HepG2 (cell line): ENCODE results near the gene NEDD8. TPM values are rescaled to one million over a fixed set of nuclear protein-coding genes. Genes with fewer than 3 reads are reported as not detected.

Experiments
- ATAD3A ChIP-seq: sonication (generic); formaldehyde crosslinking; IDR thresholded peaks from 2 replicates; pipeline ENCODE4 v1.4.0; 2020; ENCODE audit warnings: missing genetic modification reagents
- CCDC6 ChIP-seq: sonication (generic); formaldehyde crosslinking; IDR thresholded peaks from 2 replicates; pipeline ENCODE4 v1.8.1; 2022; ENCODE audit warnings: mild to moderate bottlenecking, missing genetic modification reagents, moderate library complexity
- HINFP ChIP-seq: sonication (generic); formaldehyde crosslinking; IDR thresholded peaks from 2 replicates; pipeline ENCODE4 v1.4.0; 2020; ENCODE audit warnings: low read depth, mild to moderate bottlenecking, missing genetic modification reagents
- KLF12 ChIP-seq: sonication (generic); formaldehyde crosslinking; IDR thresholded peaks from 2 replicates; pipeline ENCODE4 v1.4.0; 2020; ENCODE audit warnings: missing genetic modification reagents, borderline replicate concordance
- MAFK ChIP-seq, 2 experiments: IDR thresholded peaks in 1 of 2; conservative IDR thresholded peaks in 1 of 2; 2 replicates each; pipeline ENCODE4 v1.6.1; 2011; ENCODE audit warnings: improper control_type of control experiment in 2 of 2, low read length in 2 of 2
- RNF219 ChIP-seq: sonication (generic); formaldehyde crosslinking; IDR thresholded peaks from 2 replicates; pipeline ENCODE4 v1.5.0; 2020; ENCODE audit warnings: mild to moderate bottlenecking, missing genetic modification reagents
- UBTF ChIP-seq: sonication (generic); formaldehyde crosslinking; IDR thresholded peaks from 2 replicates; pipeline ENCODE4 v1.4.0; 2020; ENCODE audit warnings: mild to moderate bottlenecking, missing genetic modification reagents
- YEATS4 ChIP-seq: sonication (generic); formaldehyde crosslinking; IDR thresholded peaks from 2 replicates; pipeline ENCODE4 v1.4.0; 2020; ENCODE audit warnings: missing genetic modification reagents, borderline replicate concordance
- ZGPAT ChIP-seq: IDR thresholded peaks from 2 replicates; pipeline ENCODE4 v1.6.1; 2016; ENCODE audit warnings: mild to moderate bottlenecking
- ZNF142 ChIP-seq: sonication (generic); formaldehyde crosslinking; IDR thresholded peaks from 2 replicates; pipeline ENCODE4 v1.4.0; 2020; ENCODE audit warnings: missing genetic modification reagents
- ZNF432 ChIP-seq: sonication (generic); formaldehyde crosslinking; IDR thresholded peaks from 2 replicates; pipeline ENCODE4 v1.5.0; 2020; ENCODE audit warnings: missing genetic modification reagents, mild to moderate bottlenecking, borderline replicate concordance
- ZNF484 ChIP-seq: sonication (generic); formaldehyde crosslinking; IDR thresholded peaks from 2 replicates; pipeline ENCODE4 v1.5.1; 2020; ENCODE audit warnings: mild to moderate bottlenecking, low read depth, missing genetic modification reagents, borderline replicate concordance
- ZNF768 ChIP-seq: sonication (generic); formaldehyde crosslinking; IDR thresholded peaks from 2 replicates; pipeline ENCODE4 v1.4.0; 2020; ENCODE audit warnings: missing genetic modification reagents
- polyA plus RNA-seq, 8 experiments: library from polyadenylated mRNA; depleted of rRNA in 3 of 8; stranded (reverse) in 7 of 8; unstranded in 1 of 8; fragments of >200 nt; fragmentation: Illumina TruSeq in 4 of 8; extraction: Trizol in 4 of 8; gene quantifications; 2 replicates each; pipeline versions ENCODE4 v1.2.1 to v1.2.3, GENCODE V29; 2011 to 2016; ENCODE audit warnings: low read depth in 4 of 8, missing spikeins in 1 of 8, mixed read lengths in 1 of 8; ENCODE audit not compliant: insufficient read depth in 1 of 8
- total RNA-seq, 5 experiments: library from RNA; depleted of rRNA; stranded (reverse); fragments of >200 nt; fragmentation: Illumina TruSeq; extraction: Trizol; gene quantifications; 2 replicates each; pipeline ENCODE4 v1.2.3, GENCODE V29; 2016; ENCODE audit warnings: low read depth in 1 of 5

The NEDD8 gene
- total and polyA plus RNA-seq, 2 of the 13 experiments (the other 11 are each of a cell fraction or from before 2014, with no cell fraction given) = 535 to 713 TPM

- TF ChIP-seq ZGPAT = peak; percentile 43; the same call in 1 of the 2 replicates
- TF ChIP-seq MAFK (conservative IDR thresholded peaks at IDR 0.05 in 1 of 2, IDR thresholded peaks at IDR 0.05 in 1 of 2; ENCODE audit: low read length in 2 of 2) = no peak
- no peak for TF ChIP-seq RNF219 (CRISPR knock-in tag)
- peak; percentile 31; the same call in 1 of the 2 replicates for TF ChIP-seq ZNF142 (CRISPR knock-in tag)
- TF ChIP-seq ZNF768 (CRISPR knock-in tag) = peak; percentile 41; the same call in 1 of the 2 replicates
- 0 out of 2 replicates have a peak, but pooled peaks have one; percentile 26 for TF ChIP-seq ZNF484 (CRISPR knock-in tag)
- TF ChIP-seq HINFP (CRISPR knock-in tag) = no peak
- TF ChIP-seq KLF12 (CRISPR knock-in tag) = no peak
- TF ChIP-seq YEATS4 (CRISPR knock-in tag) = no peak; the same call in 1 of the 2 replicates
- no peak for TF ChIP-seq ZNF432
- peak; percentile 78 for TF ChIP-seq UBTF (CRISPR knock-in tag)
- TF ChIP-seq CCDC6 (CRISPR knock-in tag) = no peak
- 0 out of 2 replicates have a peak, but pooled peaks have one; percentile 11 for TF ChIP-seq ATAD3A (CRISPR knock-in tag)
Observed at GRCh38 chr14:24252289-24253124, 20.3 kb upstream of the NEDD8 start (continued).
